ENCODE results near the gene MLLT1. TPM values are rescaled to one million over a fixed set of nuclear protein-coding genes. Genes with fewer than 3 reads are reported as not detected.
A peak's percentile ranks its signal among the peaks of the same experiment; 100 is the strongest.

The MLLT1 gene
- total and polyA plus RNA-seq, 2 donors (not counting 1 experiment from before 2014, with no cell fraction given): 19.4 to 40.2 TPM

- H3K9me3 ChIP-seq (ENCODE audit: control extremely low read depth in 1 of 3, control insufficient read depth in 2 of 3, insufficient read depth in 1 of 3, low read length in 2 of 3): peaks cover 0 to 15% (median 0%) of the 10 kb centered on the region in 3 donors
- 98% methylated on average over 7 of the region's 10 CpGs for WGBS (ENCODE audit: insufficient coverage)
- peaks cover 96% of the 10 kb centered on the region for H3K79me2 ChIP-seq (ENCODE audit: control insufficient read depth, insufficient read depth, low read length)
- peaks cover 3% of the 10 kb centered on the region for H3K9me3 Mint-ChIP-seq (ENCODE audit: insufficient read depth)
- ATAC-seq (ENCODE audit: low read depth) (no peak), DNase-seq (no peak)
- H3K9ac ChIP-seq (ENCODE audit: low read length): no peak overlapping the region
- no peaks in the 10 kb centered on the region for H3K27me3 ChIP-seq (replicated peaks in 1 of 4; ENCODE audit: control extremely low read depth in 1 of 4, control insufficient read depth in 3 of 4, insufficient read depth in 4 of 4, low read length in 3 of 4)
- H3K4me2 ChIP-seq (replicated peaks; ENCODE audit: low read depth, low read length, poor library complexity, severe bottlenecking): no peak overlapping the region
- H3K27ac ChIP-seq (ENCODE audit: low read length in 2 of 2): no peak overlapping the region
- H3K4me3 ChIP-seq (ENCODE audit: control extremely low read depth in 1 of 5, extremely low read depth in 1 of 5, insufficient read depth in 1 of 5, low read depth in 2 of 5, low read length in 4 of 5): no peak overlapping the region
- ChIA-PET POLR2A (interaction anchor here (0.6 kb wide), 1 partner anchor 17 kb away, joined by 5 read pairs; no protein-coding TSS in a partner anchor), CTCF (no interaction called here)
- peaks cover 0 to 3% of the 10 kb centered on the region in 2 experiments for H3K36me3 ChIP-seq (replicated peaks in 1 of 2; ENCODE audit: control extremely low read depth in 1 of 2, control insufficient read depth in 1 of 2, extremely low read depth in 1 of 2, insufficient read depth in 2 of 2, low read length in 1 of 2)
- H4K20me1 ChIP-seq (ENCODE audit: control insufficient read depth, insufficient read depth, low read length, poor library complexity, severe bottlenecking): peaks cover 76% of the 10 kb centered on the region
- intact Hi-C loops (cut with micrococcal nuclease): no loop called here
- H2AFZ ChIP-seq (ENCODE audit: insufficient read depth, low read depth, low read length, poor library complexity, severe bottlenecking): no peak overlapping the region
- H3K4me1 ChIP-seq (ENCODE audit: control insufficient read depth in 2 of 2, insufficient read depth in 2 of 2, low read length in 2 of 2): peaks cover 13 to 14% of the 10 kb centered on the region in 2 donors
- H3K27me3 Mint-ChIP-seq: no peaks in the 10 kb centered on the region
- TF ChIP-seq CTCF (IDR thresholded peaks at IDR 0.05): no peak
- no peak for TF ChIP-seq EZH2 (IDR thresholded peaks at IDR 0.05; ENCODE audit: borderline replicate concordance, insufficient read depth, low read depth, low read length, poor library complexity, severe bottlenecking)
- peak overlapping the region; percentile 23 for H3K4me3 Mint-ChIP-seq
- no peak overlapping the region for H3K27ac Mint-ChIP-seq
- peaks cover 40% of the 10 kb centered on the region for H3K4me1 Mint-ChIP-seq
Measured at GRCh38 chr19:6242677-6243076, 37.1 kb downstream of the MLLT1 start.

GRCh38 chr19:6241680-6242377, 37.9 kb downstream of the MLLT1 start:
- Mint-ChIP-seq H3K9me3 (ENCODE audit: insufficient read depth) (peaks cover 3% of the 10 kb centered on the region), H3K27ac (no peak overlapping the region), H3K4me1 (peaks cover 34% of the 10 kb centered on the region), H3K27me3 (no peaks in the 10 kb centered on the region), H3K4me3 (no peak overlapping the region)
- Histone ChIP-seq H4K20me1 (ENCODE audit: control insufficient read depth, insufficient read depth, low read length, poor library complexity, severe bottlenecking) (peaks cover 80% of the 10 kb centered on the region), H3K79me2 (ENCODE audit: control insufficient read depth, insufficient read depth, low read length) (peaks cover 94% of the 10 kb centered on the region), H2AFZ (ENCODE audit: insufficient read depth, low read depth, low read length, poor library complexity, severe bottlenecking) (no peak overlapping the region), H3K36me3 (replicated peaks in 1 of 2; ENCODE audit: control extremely low read depth in 1 of 2, control insufficient read depth in 1 of 2, extremely low read depth in 1 of 2, insufficient read depth in 2 of 2, low read length in 1 of 2) (peaks cover 0 to 3% of the 10 kb centered on the region in 2 experiments), H3K27me3 (replicated peaks in 1 of 4; ENCODE audit: control extremely low read depth in 1 of 4, control insufficient read depth in 3 of 4, insufficient read depth in 4 of 4, low read length in 3 of 4) (no peaks in the 10 kb centered on the region), H3K4me1 (ENCODE audit: control insufficient read depth in 2 of 2, insufficient read depth in 2 of 2, low read length in 2 of 2) (peaks cover 13 to 14% of the 10 kb centered on the region in 2 donors), H3K9ac (ENCODE audit: low read length) (no peak overlapping the region), H3K9me3 (ENCODE audit: control extremely low read depth in 1 of 3, control insufficient read depth in 2 of 3, insufficient read depth in 1 of 3, low read length in 2 of 3) (peaks cover 0 to 11% (median 0%) of the 10 kb centered on the region in 3 donors), H3K4me2 (replicated peaks; ENCODE audit: low read depth, low read length, poor library complexity, severe bottlenecking) (no peak overlapping the region), H3K27ac (ENCODE audit: low read length in 2 of 2) (no peak overlapping the region), H3K4me3 (ENCODE audit: control extremely low read depth in 1 of 5, extremely low read depth in 1 of 5, insufficient read depth in 1 of 5, low read depth in 2 of 5, low read length in 4 of 5) (no peak overlapping the region)
- intact Hi-C loops (cut with micrococcal nuclease): no loop called here
- POLR2A ChIA-PET: no interaction called here
- 97% methylated on average over 23 of the region's 25 CpGs for WGBS (ENCODE audit: insufficient coverage)
- ATAC-seq (ENCODE audit: low read depth): no peak
- DNase-seq: no peak
- CTCF ChIA-PET: no interaction called here
- TF ChIP-seq EZH2 (IDR thresholded peaks at IDR 0.05; ENCODE audit: borderline replicate concordance, insufficient read depth, low read depth, low read length, poor library complexity, severe bottlenecking) (no peak), CTCF (IDR thresholded peaks at IDR 0.05) (no peak)

Measured in B cell (primary cell).